DMS153 treated with DMSO at 0.1 percent for 48 hours (cell line): ENCODE data around the gene POLDIP3.
A peak's percentile ranks its signal among the peaks of the same experiment; 100 is the strongest.

Source experiments
- DNase-seq: peaks from one replicate; lab custom pipeline; 2025; ENCODE audit not compliant: unreplicated experiment; lab: John Stamatoyannopoulos, UW

POLDIP3 gene

DNA sequence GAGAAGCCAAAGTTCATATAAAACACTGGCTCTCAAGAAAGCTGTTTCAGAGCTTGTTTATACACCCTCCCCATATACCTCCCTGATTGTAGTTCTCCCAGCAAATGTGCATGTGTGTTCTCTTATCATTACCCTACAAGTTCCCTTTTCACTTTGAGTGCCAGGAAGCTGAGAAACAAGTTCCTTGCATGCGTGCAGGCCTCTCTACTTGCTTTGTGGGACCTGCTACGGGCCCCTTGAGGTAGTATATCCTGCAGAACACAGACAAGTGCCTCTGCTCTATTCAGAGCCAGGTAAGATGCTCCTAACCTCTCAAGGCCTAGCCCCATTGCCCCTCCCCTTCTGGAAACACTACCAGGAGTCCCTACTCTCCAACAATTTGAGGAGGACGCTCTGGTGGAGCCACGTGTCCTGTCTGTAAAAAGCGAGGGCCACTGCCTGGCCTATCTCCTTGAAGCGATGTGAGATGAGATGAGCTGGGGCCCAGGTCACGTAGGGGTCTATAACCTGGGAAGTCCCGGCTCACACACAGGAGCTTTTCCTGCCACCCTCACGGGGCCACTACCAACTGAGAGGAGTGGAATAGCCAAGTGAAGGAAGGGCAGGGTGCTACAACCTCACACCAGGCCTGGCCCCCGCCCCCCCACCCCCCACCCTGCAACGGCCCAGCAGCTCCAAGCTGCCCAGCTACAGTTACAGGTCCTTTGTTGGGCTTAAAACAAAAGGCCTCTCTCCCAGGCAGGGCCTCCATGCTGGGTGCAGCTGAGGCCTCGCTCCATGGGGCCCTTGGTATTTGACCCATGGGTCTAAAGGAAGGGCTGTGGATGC, 28.3 kb upstream of the POLDIP3 start:
- DNase-seq, result no peak

DNA sequence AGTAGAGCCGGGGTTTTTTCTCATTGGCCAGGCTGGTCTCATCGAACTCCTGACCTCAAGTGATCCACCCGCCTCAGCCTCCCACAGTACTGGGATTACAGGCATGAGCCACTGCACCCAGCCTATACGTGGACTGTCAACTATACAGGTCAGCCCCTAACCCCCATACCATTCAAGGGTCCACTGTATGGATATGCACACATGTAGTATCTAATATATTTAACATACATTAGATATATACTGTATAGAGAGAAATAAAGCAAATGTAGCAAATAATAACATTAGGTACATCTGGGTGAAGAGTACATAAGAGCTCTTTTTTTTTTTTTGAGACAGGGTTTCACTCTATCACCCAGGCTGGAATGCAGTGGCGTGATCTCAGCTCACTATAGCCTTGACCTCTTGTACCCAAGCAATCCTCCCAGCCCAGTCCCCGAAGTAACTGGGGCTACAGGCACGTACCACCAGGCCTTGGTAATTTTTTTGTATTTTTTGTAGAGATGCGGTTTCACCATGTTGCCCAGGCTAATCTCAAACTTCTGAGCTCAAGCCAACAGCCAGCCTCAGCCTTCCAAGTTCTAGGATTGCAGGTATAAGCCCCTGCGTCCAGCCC, 27.2 kb upstream of the POLDIP3 start:
- no peak for DNase-seq

DNA sequence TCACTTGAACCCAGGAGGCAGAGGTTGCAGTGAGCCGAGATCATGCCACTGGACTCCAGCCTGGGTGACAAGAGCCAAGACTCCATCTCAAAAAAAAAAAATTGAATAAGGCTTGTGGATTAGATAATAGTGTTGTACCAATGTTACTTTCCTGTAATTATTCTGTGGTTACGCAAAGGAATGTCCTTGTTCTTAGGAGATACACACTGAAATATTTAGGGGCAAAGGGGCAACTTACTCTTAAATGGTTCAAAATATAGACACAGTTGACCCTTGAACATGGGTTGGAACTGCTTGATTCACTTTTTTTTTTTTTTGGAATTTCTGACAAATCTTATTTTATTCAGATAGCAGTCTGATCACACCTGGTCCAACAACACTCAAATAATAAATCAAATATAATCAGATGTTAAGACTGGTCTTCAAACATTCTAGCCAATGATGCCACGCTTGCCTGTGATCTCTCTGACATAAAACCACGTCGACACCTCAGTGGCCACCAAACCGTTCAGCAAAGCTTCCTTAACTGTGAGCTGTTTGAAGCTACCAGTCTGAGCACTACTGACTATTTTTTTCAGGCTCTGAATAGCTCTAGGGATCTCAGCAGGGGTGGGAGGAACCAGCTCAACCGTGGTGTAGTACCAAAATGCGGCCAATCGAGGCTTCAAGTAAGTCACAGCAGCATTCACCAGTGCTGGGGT, 25.0 kb upstream of the POLDIP3 start:
- no peak for DNase-seq

GRCh38 chr22:42637555-42637954, 22.9 kb upstream of the POLDIP3 start:
- no peak for DNase-seq

- no peak for DNase-seq
These were observed 21.8 kb upstream of the POLDIP3 start for GRCh38 chr22:42636506-42636905.

DNA sequence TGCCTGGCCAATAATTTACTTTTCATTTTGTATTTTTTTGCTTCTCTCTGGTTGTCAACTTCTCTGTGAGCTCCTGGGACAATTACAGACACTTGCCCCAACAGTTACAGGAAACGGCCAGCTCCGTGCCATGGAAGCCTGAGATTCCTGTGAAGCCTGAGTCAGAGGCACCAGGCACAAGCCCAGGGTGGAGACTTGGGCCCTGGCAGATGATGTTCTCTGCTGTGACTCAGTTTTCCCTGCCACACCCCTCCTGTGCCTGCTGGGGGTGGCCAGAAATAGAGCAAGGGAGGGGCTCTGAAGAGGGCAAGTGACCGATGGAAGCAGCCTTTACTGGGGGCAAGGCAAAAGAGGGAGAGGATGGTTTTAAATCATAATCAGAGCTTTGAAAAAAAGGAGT, 20.8 kb upstream of the POLDIP3 start:
- no peak for DNase-seq

GRCh38 chr22:42633013-42633412, 18.3 kb upstream of the POLDIP3 start:
- no peak for DNase-seq

GRCh38 chr22:42632096-42632495, 17.4 kb upstream of the POLDIP3 start:
- no peak for DNase-seq

DNA sequence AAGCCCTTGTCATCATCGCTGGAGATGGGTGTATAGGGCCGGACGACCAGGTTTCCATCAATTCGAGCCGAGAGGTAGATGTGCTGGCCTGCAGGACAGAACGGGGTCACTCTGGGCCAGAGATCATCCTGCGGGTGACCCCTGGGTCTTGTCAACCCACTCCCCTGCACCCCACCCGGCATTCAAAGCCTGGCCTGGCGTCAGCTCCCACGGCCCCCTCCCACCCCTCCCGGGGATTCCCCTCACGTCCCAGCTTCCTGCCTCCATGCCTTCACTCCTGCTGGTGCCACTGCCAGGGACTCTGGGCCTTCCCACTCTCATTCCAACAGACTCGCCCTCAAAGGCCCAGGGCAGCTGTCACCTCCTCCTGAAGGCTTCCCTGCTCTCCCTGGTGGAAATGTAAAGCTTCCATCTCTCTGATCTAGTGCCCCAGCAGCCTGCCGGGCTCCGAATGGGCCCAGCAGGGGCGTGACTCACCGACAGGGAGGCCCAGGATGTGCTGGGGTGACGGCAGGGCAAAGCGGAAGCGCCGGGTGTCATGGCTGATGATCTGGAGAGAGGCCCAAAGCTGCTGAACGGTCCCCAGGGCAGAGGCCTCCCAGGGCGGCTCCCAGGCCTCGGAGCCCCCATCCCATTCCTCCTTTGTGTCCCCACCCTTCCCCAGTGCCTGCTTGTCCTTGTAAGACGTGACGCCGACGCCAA, 16.4 kb upstream of the POLDIP3 start:
- DNase-seq, result no peak

GRCh38 chr22:42630211-42630610, 15.5 kb upstream of the POLDIP3 start:
- DNase-seq, result no peak

DNA sequence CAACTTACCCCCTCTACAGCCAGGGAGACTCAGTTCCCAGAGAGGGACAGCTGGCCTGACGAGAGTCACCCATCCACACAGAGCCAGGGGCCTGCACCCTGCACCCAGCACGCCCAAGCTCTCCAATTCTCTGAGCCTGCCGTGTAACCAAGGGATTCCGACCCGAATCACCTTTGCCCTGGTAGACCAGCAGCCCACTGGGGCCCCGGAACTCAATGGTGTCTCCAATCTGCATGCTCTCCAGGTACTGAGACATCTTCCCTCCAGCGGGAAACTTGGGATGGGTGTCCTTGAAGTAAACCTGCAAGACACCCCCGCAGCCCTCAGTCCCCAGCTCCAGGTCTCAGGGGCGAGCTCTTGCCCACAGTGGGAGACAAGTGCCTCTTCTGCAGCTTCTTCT, 13.3 kb upstream of the POLDIP3 start:
- DNase-seq, result no peak

- no peak for DNase-seq
These were observed 12.4 kb upstream of the POLDIP3 start for GRCh38 chr22:42626951-42627625.

DNA sequence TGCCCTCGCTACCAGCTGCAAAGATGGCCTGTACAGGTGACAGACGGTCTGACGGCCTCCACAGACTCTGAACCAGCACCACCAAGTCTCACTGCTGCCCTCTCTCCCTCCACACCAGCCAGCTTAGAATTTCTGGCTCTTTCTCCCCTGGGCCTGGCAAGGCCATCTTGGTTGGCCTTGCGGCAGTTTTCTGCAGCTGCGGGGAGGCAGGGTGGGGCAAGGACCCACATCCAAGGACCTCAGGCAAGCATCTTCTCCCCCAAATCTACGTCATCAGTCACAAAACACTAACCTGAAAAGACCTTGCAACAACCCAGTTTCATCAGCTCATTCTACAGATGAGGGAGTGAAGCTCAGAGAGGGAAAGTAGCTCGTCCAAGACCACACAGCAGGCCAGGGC, 11.7 kb upstream of the POLDIP3 start:
- DNase-seq, result no peak

GRCh38 chr22:42625416-42625815, 10.7 kb upstream of the POLDIP3 start:
- DNase-seq, result no peak

DNA sequence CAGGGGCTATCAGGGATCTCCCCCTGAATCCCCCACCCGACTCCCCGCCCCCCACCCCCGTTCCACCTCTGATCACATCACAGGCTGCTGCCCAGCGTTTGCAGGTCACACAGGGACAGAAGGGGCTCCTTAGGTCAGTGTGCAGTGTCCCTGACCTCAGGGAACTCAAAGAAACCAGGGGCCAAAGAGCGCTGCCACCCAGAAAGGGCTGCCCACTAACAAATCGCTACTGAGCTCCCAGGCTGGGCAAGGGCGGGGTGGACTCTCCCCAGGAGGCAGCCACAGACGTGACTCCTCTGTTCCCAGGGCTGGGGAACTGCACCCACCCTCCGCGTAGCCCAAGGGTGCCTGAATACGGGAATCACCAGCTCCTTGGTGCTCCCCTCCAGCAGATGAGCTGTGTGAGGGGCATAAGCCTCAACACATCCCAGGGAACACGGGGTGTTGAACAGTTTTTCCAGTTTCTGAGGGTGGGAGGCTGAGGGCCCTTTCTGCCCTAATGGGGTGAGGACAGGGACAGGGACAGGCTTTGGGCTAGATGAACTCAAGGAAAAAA, 9.9 kb upstream of the POLDIP3 start:
- DNase-seq, result no peak

DNA sequence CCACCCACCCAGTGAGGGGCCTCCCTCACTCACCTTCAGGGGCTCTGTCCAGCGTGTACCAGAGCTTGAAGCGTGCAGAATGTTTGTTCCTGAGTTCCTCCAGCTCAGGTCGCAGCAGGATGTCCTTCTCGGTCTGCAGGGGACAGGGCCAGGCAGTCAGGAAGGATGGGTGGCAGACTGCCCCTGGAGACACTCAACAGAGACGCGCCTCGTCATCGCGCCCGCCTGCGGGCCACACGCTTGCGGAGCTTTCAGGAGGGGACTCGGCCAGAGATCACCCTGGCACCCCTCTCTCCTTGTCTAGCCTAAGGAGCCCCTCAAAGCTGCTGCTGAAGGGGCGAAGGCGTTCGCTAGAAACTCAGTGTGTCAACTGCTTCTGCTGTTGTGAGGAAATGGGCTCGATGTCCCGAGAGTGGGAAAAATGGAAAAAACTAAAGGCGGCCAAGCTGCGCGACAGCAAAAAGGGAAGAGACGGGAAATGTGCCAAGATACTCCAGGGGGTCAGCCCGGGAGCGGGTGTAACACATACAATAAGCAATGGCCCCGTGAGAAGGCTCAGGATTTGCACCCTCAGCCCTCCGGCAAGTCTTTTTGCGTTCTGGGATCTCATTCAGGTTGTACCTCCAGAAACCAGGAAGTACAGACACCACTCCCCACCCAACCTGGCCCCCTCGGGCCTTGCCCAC, 9.2 kb upstream of the POLDIP3 start:
- no peak for DNase-seq

DNA sequence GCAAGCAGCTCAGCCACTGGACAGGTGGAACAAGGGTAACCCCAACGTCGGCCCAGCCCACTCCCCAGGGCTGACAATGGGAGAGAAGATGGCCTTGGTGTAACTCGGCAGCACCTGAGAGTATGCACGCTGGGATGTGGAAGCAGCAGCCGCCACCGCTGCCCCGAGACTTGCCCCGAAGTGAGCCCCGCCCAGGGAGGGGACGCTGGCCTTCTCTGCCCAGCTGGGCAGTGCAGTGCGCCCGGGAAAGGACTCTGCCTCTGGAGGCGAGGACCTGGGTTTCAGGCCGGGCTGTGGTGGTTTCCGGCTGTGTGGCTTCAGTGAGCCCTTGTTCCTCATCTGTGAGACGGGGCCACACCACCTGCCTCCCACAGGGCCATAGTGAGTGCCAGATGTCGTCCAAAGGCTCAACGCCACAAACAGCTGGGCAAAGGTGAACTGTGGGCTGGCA, 8.6 kb upstream of the POLDIP3 start:
- DNase-seq, result no peak

- no peak for DNase-seq
These were observed 7.5 kb upstream of the POLDIP3 start for GRCh38 chr22:42622061-42622710.

GRCh38 chr22:42621505-42622002, 6.9 kb upstream of the POLDIP3 start:
- DNase-seq, result peak; percentile 16
